Measurements from ENCODE around the gene LAD1.
A peak's percentile ranks its signal among the peaks of the same experiment; 100 is the strongest.

Gene LAD1

DNA sequence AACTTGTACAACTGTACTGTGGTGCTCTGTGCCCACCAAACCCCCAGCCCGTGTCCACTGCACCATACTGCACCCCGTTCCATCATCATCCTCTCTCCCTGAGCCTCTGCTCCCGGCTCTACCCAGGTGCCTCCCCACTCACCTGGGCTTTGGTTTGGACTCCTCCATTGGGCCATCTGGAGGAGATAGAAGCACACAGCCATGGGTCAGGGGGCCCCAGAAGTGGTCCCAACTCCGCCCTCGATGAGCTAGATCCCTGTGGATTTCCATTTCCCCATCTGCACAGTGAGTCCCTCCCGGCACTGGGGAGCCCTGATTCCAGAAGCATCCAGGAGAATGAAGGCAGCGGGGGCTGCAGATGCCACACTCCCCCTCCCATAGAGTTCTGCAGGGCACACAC, 32.4 kb downstream of the LAD1 start:
- no peak for DNase-seq (ENCODE audit: low spot score)
- Histone ChIP-seq H3K27ac (no peak overlapping the region), H3K4me3 (no peak overlapping the region)
- TF ChIP-seq, protein P1, sequence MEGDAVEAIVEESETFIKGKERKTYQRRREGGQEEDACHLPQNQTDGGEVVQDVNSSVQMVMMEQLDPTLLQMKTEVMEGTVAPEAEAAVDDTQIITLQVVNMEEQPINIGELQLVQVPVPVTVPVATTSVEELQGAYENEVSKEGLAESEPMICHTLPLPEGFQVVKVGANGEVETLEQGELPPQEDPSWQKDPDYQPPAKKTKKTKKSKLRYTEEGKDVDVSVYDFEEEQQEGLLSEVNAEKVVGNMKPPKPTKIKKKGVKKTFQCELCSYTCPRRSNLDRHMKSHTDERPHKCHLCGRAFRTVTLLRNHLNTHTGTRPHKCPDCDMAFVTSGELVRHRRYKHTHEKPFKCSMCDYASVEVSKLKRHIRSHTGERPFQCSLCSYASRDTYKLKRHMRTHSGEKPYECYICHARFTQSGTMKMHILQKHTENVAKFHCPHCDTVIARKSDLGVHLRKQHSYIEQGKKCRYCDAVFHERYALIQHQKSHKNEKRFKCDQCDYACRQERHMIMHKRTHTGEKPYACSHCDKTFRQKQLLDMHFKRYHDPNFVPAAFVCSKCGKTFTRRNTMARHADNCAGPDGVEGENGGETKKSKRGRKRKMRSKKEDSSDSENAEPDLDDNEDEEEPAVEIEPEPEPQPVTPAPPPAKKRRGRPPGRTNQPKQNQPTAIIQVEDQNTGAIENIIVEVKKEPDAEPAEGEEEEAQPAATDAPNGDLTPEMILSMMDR (IDR thresholded peaks at IDR 0.05): no peak

DNA sequence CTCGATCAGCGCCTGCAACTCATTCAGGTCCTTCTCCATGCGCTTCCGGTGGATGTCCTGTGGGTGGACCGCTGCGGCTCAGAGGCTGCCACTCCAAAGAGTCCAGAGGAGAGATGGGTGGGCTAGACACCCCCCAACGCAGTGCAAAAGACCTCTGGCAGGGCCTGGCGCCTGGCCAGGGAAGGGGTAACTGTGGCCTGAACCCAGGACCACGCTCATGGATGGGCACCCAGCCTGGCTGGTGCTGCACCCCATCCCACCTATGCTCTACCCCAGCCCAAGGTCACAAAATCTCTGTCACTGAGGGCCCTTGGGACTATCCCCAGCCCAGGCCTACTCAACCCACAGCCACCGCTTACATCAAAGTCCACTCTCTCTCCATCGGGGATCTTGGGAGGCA, 33.9 kb downstream of the LAD1 start:
- H3K27ac ChIP-seq: no peak overlapping the region
- no peak for DNase-seq (ENCODE audit: low spot score)

DNA sequence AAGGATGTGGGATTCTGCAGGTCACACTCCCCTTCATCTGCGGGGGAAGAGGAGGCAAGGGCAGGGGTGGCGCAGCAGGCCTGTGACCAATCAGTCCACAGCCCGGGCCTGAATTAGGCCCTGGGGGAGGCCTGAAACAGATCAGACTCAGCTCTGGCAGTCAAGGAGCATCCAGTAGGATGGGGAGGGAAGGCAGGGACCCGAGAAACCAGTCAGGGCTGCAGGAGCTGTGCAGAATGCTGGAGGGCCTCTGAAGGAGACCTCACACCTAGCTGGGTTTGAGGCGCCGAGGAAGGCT, 34.4 kb downstream of the LAD1 start:
- no peak for DNase-seq (ENCODE audit: low spot score)
- no peak overlapping the region for H3K27ac ChIP-seq
- TF ChIP-seq, protein P1 (IDR thresholded peaks at IDR 0.05): no peak
- H3K4me3 ChIP-seq: no peak overlapping the region

More for the DNA sequence above, 33.9 kb downstream of the LAD1 start:
- no peak overlapping the region for H3K4me3 ChIP-seq
- TF ChIP-seq, protein P1 (IDR thresholded peaks at IDR 0.05): no peak

DNA sequence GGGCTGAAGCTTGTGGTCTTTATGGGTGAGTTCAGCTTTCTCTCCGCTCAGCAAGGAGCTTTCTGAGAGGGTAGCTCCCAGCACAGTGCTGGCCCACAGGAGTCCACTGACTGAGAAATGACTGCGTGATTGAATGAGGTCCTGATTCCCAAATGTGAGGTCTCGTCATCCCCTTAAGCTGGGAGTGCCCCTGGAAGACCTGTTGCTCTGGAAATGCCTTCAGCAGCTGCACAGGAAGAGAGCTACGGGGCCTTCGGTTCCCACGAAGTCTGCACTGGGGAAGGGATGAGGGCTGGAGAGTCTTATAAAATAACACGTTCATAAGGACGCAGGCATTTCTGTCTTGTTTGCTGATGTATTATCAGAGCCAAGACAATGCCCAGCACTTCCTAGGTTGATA, 35.7 kb downstream of the LAD1 start:
- TF ChIP-seq, protein P1 (IDR thresholded peaks at IDR 0.05): no peak
- no peak overlapping the region for H3K4me3 ChIP-seq
- DNase-seq (ENCODE audit: low spot score): no peak
- H3K27ac ChIP-seq: no peak overlapping the region

DNA sequence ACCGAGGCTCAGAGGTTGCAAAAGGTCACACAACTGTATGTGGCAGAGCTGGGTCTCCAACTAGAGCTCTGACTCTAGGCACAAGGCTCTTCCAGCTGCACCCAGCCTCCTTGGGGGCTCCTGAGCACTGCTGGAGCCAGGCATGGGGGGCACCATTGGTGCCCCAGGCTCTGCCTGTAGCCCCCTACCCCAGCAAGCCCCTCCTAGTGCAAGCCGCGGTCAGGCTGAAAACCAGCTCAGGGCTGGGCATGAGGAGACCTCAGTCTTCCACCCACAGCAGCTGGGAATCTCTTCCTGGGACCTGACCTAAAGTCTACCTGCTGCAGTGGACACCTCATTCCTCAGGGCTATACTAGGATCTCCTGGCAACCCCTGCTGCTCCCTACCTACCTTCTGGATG, 36.2 kb downstream of the LAD1 start:
- TF ChIP-seq, protein P1 (IDR thresholded peaks at IDR 0.05): no peak
- DNase-seq (ENCODE audit: low spot score): no peak
- H3K4me3 ChIP-seq: no peak overlapping the region
- H3K27ac ChIP-seq: no peak overlapping the region

DNA sequence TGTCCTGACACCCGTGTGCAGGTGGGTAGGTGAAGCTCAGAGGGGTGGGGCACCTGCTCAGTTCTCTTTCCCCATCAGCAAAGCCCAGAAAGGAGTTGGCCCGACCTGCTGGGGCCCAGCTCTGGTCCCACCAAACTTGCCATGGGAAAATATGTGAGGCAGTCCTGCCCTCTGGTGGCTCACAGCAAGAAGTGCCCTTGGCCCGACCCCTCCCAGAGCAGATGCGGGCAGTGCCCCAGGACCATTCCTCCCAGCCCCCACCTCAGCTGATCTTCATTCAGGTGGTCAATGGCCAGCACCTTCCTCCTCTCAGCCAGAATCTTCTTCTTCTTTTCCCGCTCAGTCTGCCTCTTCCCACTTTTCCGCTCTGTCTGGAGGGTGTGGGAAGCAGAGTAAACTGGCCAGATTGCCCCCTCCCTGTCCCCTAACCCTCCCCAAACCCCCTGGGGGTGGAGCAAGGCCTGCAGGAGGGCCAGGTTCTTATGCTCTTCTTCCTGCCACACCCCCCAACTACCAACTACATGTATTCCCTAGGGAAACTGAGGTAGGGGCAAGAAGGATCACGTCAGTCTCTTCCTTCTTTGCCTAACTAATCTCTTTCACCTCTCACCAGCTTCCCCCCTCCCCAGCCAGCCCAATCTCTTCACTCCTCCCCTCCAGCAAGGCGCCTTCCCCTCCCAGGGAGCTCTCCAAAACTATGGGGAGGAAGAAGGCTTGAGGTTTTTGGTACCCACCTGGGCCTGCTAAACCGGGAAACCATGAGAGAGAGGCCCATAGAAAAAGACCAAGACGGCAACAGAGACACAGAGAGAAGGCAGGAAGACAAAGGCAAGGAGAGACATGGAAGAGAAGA, 37.2 kb downstream of the LAD1 start:
- DNase-seq (ENCODE audit: low spot score): no peak
- TF ChIP-seq, protein P1 (IDR thresholded peaks at IDR 0.05): peak; percentile 57
- H3K27ac ChIP-seq: no peak overlapping the region

DNA sequence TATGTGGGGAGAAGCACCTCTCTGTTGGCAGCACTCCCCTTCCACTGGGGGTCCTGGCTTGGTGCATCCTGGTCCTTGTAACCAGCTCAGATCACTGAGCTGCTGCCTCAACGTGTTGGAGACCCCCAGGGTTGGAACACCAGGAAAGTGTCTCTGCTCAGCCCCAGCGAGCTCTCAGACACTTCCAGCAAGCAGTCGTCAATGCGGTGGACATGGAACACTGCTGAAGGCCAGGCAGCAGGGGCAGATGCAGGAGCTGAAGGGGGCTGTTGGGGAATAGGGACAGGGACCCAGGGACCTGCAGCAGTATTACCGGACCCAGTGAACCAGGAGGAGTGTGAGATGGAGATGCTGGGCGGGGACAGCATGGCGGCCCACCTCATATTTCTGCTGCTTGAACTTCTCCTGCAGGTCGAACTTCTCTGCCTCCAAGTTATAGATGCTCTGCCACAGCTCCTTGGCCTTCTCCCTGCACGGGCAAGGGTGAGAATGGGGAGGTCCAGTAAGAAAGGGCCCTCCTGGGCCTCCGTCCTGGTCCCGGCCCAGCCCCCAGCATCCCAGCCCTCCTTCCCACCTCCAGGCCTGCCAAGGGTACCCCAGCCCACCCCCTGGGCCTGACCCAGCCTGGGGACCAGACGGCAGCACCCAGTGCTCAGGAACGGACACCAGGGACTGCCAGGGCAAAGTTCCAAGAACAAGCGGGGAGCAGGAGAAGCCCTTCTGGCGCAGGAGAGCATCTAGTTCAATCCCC, 38.0 kb downstream of the LAD1 start:
- no peak for DNase-seq (ENCODE audit: low spot score)
- no peak overlapping the region for H3K27ac ChIP-seq

More for the DNA sequence above, 37.2 kb downstream of the LAD1 start:
- H3K4me3 ChIP-seq: no peak overlapping the region

More for the DNA sequence above, 38.0 kb downstream of the LAD1 start:
- TF ChIP-seq, protein P1 (IDR thresholded peaks at IDR 0.05): no peak
- H3K4me3 ChIP-seq: no peak overlapping the region
